HG02798 (cell line): ENCODE results near the gene MRPL21.

ENCODE experiments used
- ATAC-seq: cut with Tn5 transposase; IDR thresholded peaks from one replicate; pipeline ENCODE4 v1.9.1; 2021; ENCODE audit warnings: mild to moderate bottlenecking; ENCODE audit not compliant: unreplicated experiment, poor library complexity

Gene MRPL21

GRCh38 chr11:68843703-68844312 is 59.8 kb downstream of the MRPL21 start:
- peak; percentile 44 for ATAC-seq

- ATAC-seq, result no peak
Measured at GRCh38 chr11:68843052-68843561, 60.5 kb downstream of the MRPL21 start.

GRCh38 chr11:68842427-68843051 is 61.1 kb downstream of the MRPL21 start:
- ATAC-seq, result no peak

GRCh38 chr11:68841718-68842426 is 61.8 kb downstream of the MRPL21 start, which contains the start of gene CPT1A:
CPT1A (minus strand) TSS chr11:68841916; CDS start chr11:68815474, 26,442 bp downstream.
- peak; percentile 33 for ATAC-seq
